PC-9 (cell line): ENCODE measurements around the gene TLR4. TPM values are rescaled to one million over a fixed set of nuclear protein-coding genes. Genes with fewer than 3 reads are reported as not detected.

Experiments used
- BruUV-seq: library from RNA; stranded (reverse); fragments of 400-500 nt; replicated peaks from 2 replicates; lab custom pipeline; 2021; lab: Mats Ljungman, UMichigan
- CTCF ChIA-PET: fragments of 300-600 bp; sonication (Branson Sonifier 250); formaldehyde crosslinking; loops from one replicate; lab custom pipeline; 2022; ENCODE audit warnings: antibody characterized with exemption; lab: Charles Lee
- POLR2A ChIA-PET: fragments of 300-600 bp; sonication (Branson Sonifier 250); formaldehyde crosslinking; loops from one replicate; lab custom pipeline; 2022; ENCODE audit warnings: antibody characterized with exemption; ENCODE audit not compliant: unreplicated experiment; lab: Charles Lee
- DNase-seq, 2 experiments: peaks; one replicate each; pipeline versions ENCODE4 v3.0.0 to v3.0.0-alpha.2; 2015 to 2022; ENCODE audit warnings: mixed read lengths in 1 of 2
- H2AFZ ChIP-seq: fragments of 200-600 bp; sonication (generic); 2 replicates; pipeline ENCODE4 v1.8.1; 2017; ENCODE audit warnings: antibody characterized with exemption
- H3F3A ChIP-seq: fragments of 200-600 bp; sonication (generic); 2 replicates; pipeline ENCODE4 v1.8.1; 2017; ENCODE audit warnings: antibody characterized with exemption, mild to moderate bottlenecking, low read depth; ENCODE audit not compliant: insufficient read depth
- H3K27ac ChIP-seq: fragments of 200-600 bp; sonication (generic); 2 replicates; pipeline ENCODE4 v1.6.1; 2016; ENCODE audit warnings: mixed run types
- H3K27me3 ChIP-seq: fragments of 200-600 bp; sonication (generic); 2 replicates; pipeline ENCODE4 v1.6.1; 2016; ENCODE audit warnings: low read depth, mixed run types; ENCODE audit not compliant: insufficient read depth
- H3K36me3 ChIP-seq: fragments of 200-600 bp; sonication (generic); 2 replicates; pipeline ENCODE4 v1.6.1; 2016; ENCODE audit warnings: low read depth, mixed run types
- H3K4me1 ChIP-seq: fragments of 200-600 bp; sonication (generic); replicated peaks from 2 replicates; pipeline ENCODE4 v1.6.1; 2016; ENCODE audit warnings: mixed run types; ENCODE audit not compliant: insufficient read depth
- H3K4me2 ChIP-seq: fragments of 200-600 bp; sonication (generic); 2 replicates; pipeline ENCODE4 v1.6.1; 2017; ENCODE audit warnings: mixed run types
- H3K4me3 ChIP-seq: fragments of 200-600 bp; sonication (generic); 2 replicates; pipeline ENCODE4 v1.6.1; 2016; ENCODE audit warnings: mixed run types
- H3K79me2 ChIP-seq: fragments of 200-600 bp; sonication (generic); 2 replicates; pipeline ENCODE4 v1.6.1; 2017; ENCODE audit warnings: low read depth, mixed run types
- H3K9me2 ChIP-seq: fragments of 200-600 bp; sonication (generic); 2 replicates; pipeline ENCODE4 v1.8.1; 2017; ENCODE audit warnings: mild to moderate bottlenecking; ENCODE audit not compliant: insufficient read depth
- H3K9me3 ChIP-seq: fragments of 200-600 bp; sonication (generic); 2 replicates; pipeline ENCODE4 v1.8.1; 2016; ENCODE audit warnings: low read depth; ENCODE audit not compliant: insufficient read depth
- H4K20me1 ChIP-seq: fragments of 200-600 bp; sonication (generic); 2 replicates; pipeline ENCODE4 v1.8.1; 2017; ENCODE audit not compliant: insufficient read depth
- EZH2 ChIP-seq: fragments of 200-600 bp; sonication (generic); IDR thresholded peaks from 2 replicates; pipeline ENCODE4 v1.8.0; 2017; ENCODE audit warnings: antibody characterized with exemption, low read depth
- intact Hi-C: fragments of 100-400 bp; cut with micrococcal nuclease; formaldehyde crosslinking; loops from one replicate; pipeline ENCODE4 v1.10.0; 2022; ENCODE audit not compliant: unreplicated experiment
- total RNA-seq: library from RNA; stranded (reverse); gene quantifications from 2 replicates; pipeline ENCODE4 v1.2.3, GENCODE V29; 2021
- TF ChIP-seq, protein P1 (sequence below): fragments of 200-600 bp; sonication (generic); conservative IDR thresholded peaks from 2 replicates; pipeline ENCODE4 v1.6.1; 2017; ENCODE audit warnings: mixed run types, antibody characterized with exemption, mild to moderate bottlenecking, moderate library complexity

The TLR4 gene
- total RNA-seq, 1 experiment from 2014 or later, result 0.55 TPM

DNA sequence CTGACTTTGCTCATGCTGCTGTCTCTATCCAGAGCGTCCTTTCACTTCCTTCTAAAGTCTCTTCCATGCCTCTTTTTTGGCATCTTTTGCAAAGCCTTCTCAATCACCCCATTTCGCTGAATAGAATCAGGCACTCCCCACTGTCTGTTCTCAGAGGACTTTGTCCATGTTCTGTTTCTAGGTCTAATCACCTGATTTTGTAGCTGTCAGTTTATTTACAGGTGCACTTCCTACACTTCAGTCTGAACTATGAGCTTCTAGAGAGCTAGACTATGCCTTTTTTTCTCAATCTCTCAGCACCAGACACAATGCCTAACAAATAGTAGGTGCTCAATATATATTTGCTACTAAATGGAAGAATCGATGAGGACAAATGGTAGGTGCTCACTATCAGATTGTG, 29.9 kb downstream of the TLR4 start:
- TF ChIP-seq EZH2, result no peak
- TF ChIP-seq, protein P1, sequence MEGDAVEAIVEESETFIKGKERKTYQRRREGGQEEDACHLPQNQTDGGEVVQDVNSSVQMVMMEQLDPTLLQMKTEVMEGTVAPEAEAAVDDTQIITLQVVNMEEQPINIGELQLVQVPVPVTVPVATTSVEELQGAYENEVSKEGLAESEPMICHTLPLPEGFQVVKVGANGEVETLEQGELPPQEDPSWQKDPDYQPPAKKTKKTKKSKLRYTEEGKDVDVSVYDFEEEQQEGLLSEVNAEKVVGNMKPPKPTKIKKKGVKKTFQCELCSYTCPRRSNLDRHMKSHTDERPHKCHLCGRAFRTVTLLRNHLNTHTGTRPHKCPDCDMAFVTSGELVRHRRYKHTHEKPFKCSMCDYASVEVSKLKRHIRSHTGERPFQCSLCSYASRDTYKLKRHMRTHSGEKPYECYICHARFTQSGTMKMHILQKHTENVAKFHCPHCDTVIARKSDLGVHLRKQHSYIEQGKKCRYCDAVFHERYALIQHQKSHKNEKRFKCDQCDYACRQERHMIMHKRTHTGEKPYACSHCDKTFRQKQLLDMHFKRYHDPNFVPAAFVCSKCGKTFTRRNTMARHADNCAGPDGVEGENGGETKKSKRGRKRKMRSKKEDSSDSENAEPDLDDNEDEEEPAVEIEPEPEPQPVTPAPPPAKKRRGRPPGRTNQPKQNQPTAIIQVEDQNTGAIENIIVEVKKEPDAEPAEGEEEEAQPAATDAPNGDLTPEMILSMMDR, result no peak
- no peak for DNase-seq
- Histone ChIP-seq H3K9me2 (no peaks in the 10 kb centered on the region), H3K27ac (no peak overlapping the region), H4K20me1 (no peaks in the 10 kb centered on the region), H3K4me3 (no peak overlapping the region), H3F3A (no peaks in the 10 kb centered on the region), H3K36me3 (no peaks in the 10 kb centered on the region), H2AFZ (no peak overlapping the region), H3K9me3 (no peaks in the 10 kb centered on the region), H3K79me2 (no peaks in the 10 kb centered on the region), H3K4me2 (no peak overlapping the region), H3K4me1 (no peaks in the 10 kb centered on the region; the same call in 1 of the 2 replicates), H3K27me3 (no peaks in the 10 kb centered on the region)
- POLR2A ChIA-PET, result no interaction called here
- CTCF ChIA-PET, result no interaction called here
- no TSS peak for BruUV-seq
- intact Hi-C loops, result no loop called here

DNA sequence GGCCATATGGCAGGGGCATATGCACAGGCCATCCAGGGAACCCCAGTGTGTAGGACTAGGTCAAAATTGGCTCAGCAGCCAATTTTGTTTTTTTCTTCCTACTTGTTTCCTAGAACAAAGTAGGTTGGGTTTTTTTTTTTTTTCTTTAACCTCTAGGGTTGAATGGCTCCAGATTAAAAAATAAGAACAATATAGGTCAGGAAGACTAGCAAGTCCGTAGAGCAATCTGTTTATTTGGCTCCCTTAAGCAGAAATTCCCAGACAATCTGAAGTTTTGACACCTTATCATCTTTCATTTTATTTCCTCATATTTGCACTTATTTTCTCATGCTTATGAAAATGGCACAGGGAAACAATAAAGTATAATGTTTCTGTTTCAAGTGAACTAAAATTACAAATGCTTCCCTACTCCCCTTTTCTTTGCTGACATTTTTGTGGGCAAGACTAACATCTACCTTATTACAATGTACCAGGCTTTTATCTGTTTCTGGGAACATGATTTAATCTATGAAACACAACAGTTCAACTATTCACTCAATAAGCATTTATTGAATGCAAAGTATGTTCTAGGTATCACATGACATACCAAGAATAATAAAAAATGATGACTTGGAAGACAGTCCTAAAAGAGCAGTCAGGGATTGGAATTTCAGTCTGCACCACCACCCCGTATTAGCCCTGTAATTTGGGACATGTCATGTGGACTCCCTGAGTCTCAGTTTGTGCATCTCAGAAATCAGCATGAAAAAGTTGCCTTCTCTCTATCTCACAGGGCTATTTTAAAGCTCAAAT, 30.5 kb downstream of the TLR4 start:
- no peaks in the 10 kb centered on the region for H4K20me1 ChIP-seq
- CTCF ChIA-PET, result no interaction called here
- TF ChIP-seq, protein P1, result no peak
- no peak for TF ChIP-seq EZH2
- H3K27ac ChIP-seq, result no peak overlapping the region
- no peaks in the 10 kb centered on the region; the same call in 1 of the 2 replicates for H3K4me1 ChIP-seq
- H3K9me3 ChIP-seq, result no peaks in the 10 kb centered on the region
- no peak overlapping the region for H3K4me2 ChIP-seq
- intact Hi-C loops, result no loop called here
- POLR2A ChIA-PET, result no interaction called here
- no peaks in the 10 kb centered on the region for H3K9me2 ChIP-seq
- DNase-seq, result no peak
- no peak overlapping the region for H3K4me3 ChIP-seq
- no peaks in the 10 kb centered on the region for H3K36me3 ChIP-seq
- no TSS peak for BruUV-seq
- H3K27me3 ChIP-seq, result no peaks in the 10 kb centered on the region
- no peak overlapping the region for H2AFZ ChIP-seq
- no peaks in the 10 kb centered on the region for H3K79me2 ChIP-seq
- no peaks in the 10 kb centered on the region for H3F3A ChIP-seq

DNA sequence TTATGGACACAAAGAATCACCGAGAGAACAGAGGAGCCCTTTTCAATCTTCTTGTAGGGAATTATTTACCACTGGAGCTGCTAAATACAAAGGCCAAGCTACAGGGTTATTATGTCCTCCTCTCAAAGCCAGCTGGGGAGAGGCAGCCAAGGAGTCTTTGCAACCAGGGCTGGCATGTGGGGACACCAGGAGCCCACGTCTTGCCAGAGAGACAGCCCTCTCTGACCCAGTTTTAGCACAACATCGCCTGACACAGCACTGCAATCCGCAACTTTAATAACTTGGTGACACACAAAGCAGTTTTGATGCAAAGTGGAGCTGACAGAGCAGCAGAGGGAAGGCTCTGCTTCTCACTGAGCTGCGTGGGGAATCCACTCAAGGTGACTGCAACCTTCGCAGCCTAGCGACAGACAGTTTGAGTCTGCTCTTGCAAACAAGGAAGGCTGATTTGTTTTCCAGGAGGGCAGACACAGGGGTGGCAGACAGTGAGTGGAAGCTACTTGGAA, 33.6 kb downstream of the TLR4 start:
- Histone ChIP-seq H3K9me3 (no peaks in the 10 kb centered on the region), H3K79me2 (no peaks in the 10 kb centered on the region), H3K4me3 (no peak overlapping the region), H2AFZ (peak overlapping the region; percentile 52), H3K4me2 (no peak overlapping the region), H3F3A (no peaks in the 10 kb centered on the region), H3K27me3 (0 out of 2 replicates have a peak, but pooled peaks cover 3% of the 10 kb centered on the region), H3K36me3 (no peaks in the 10 kb centered on the region), H3K27ac (no peak overlapping the region), H4K20me1 (no peaks in the 10 kb centered on the region), H3K4me1 (no peaks in the 10 kb centered on the region; the same call in 1 of the 2 replicates), H3K9me2 (no peaks in the 10 kb centered on the region)
- TF ChIP-seq, protein P1, result no peak
- TF ChIP-seq EZH2, result no peak
- intact Hi-C loops, result no loop called here
- ChIA-PET CTCF (no interaction called here), POLR2A (no interaction called here)
- no TSS peak for BruUV-seq
- no peak for DNase-seq
